HepG2 (cell line): ENCODE measurements around the gene VAPB. TPM values are rescaled to one million over a fixed set of nuclear protein-coding genes. Genes with fewer than 3 reads are reported as not detected.

Experiments
- ATAC-seq: fragments of 200-7000 bp; cut with Tn5 transposase; 3 replicates; pipeline ENCODE4 v1.9.1; 2020; ENCODE audit warnings: mild to moderate bottlenecking, moderate library complexity
- BruUV-seq: library from RNA; stranded (reverse); fragments of 400-500 nt; replicated peaks from 2 replicates; lab custom pipeline; 2021; lab: Mats Ljungman, UMichigan
- CTCF ChIA-PET: fragments of 300-600 bp; formaldehyde crosslinking; extraction: SDS; loops from one replicate; lab custom pipeline; 2021; ENCODE audit warnings: low total read pairs, inconsistent platforms, low intra/inter-chr PET ratio; lab: Yijun Ruan, JAX
- POLR2A ChIA-PET: fragments of 350-600 bp; sonication (Branson Sonifier 250); formaldehyde crosslinking; loops from one replicate; lab custom pipeline; 2020; ENCODE audit warnings: antibody characterized with exemption, inconsistent platforms; lab: Yijun Ruan, JAX
- DNase-seq: peaks from one replicate; pipeline ENCODE4 v3.0.0-alpha.2; 2015; ENCODE audit warnings: low spot score
- FAIRE-seq: peaks from 3 replicates; lab custom pipeline; 2011; peaks lifted over from hg19 to GRCh38; lab: Jason Lieb, UNC
- H2AFZ ChIP-seq: one replicate; pipeline ENCODE4 v1.6.1; 2011; ENCODE audit warnings: low read length, inconsistent platforms
- H3K27ac ChIP-seq: fragments of 300-600 bp; 3 replicates; pipeline ENCODE4 v1.8.0; 2011; ENCODE audit warnings: mixed run types, mild to moderate bottlenecking, mixed read lengths, low read length, inconsistent platforms; ENCODE audit not compliant: insufficient read depth; ENCODE audit errors: extremely low read length
- H3K27me3 ChIP-seq, 2 experiments: fragments of 200-600 bp in 1 of 2; 2 replicates in 1 of 2; 3 replicates in 1 of 2; pipeline versions ENCODE4 v1.6.0 to v1.8.0; 2011; ENCODE audit warnings: low read length in 2 of 2, mild to moderate bottlenecking in 2 of 2, moderate library complexity in 2 of 2, inconsistent platforms in 1 of 2; ENCODE audit not compliant: insufficient read depth in 2 of 2, control insufficient read depth in 1 of 2
- H3K36me3 ChIP-seq, 2 experiments: fragments of 200-600 bp in 1 of 2; replicated peaks in 1 of 2; 2 replicates in 1 of 2; 3 replicates in 1 of 2; pipeline versions ENCODE4 v1.5.1 to v1.8.0; 2011; ENCODE audit warnings: low read length in 2 of 2, inconsistent platforms in 1 of 2; ENCODE audit not compliant: insufficient read depth in 2 of 2, control insufficient read depth in 1 of 2
- H3K4me1 ChIP-seq: 2 replicates; pipeline ENCODE4 v1.5.1; 2012; ENCODE audit warnings: low read length, inconsistent platforms; ENCODE audit not compliant: insufficient read depth
- H3K4me2 ChIP-seq: 2 replicates; pipeline ENCODE4 v1.6.0; 2011; ENCODE audit warnings: low read depth, low read length, inconsistent platforms
- H3K4me3 ChIP-seq, 3 experiments: fragments of 200-600 bp in 1 of 3; sonication (generic), shearing (Covaris generic) in 1 of 3; replicated peaks in 1 of 3; 2 replicates each; pipeline ENCODE4 v1.5.1; 2011 to 2016; ENCODE audit warnings: low read length in 3 of 3, inconsistent platforms in 2 of 3, low read depth in 2 of 3, mild to moderate bottlenecking in 2 of 3, control low read depth in 1 of 3, mixed read lengths in 1 of 3; ENCODE audit not compliant: insufficient read depth in 1 of 3
- H3K79me2 ChIP-seq: one replicate; pipeline ENCODE4 v1.6.1; 2011; ENCODE audit warnings: low read length, inconsistent platforms; ENCODE audit not compliant: insufficient read depth
- H3K9ac ChIP-seq: 2 replicates; pipeline ENCODE4 v1.6.0; 2011; ENCODE audit warnings: mild to moderate bottlenecking, low read depth, low read length, inconsistent platforms; ENCODE audit not compliant: insufficient read depth
- H3K9me3 ChIP-seq: 2 replicates; pipeline ENCODE4 v1.5.1; 2012; ENCODE audit warnings: mild to moderate bottlenecking, low read length
- H4K20me1 ChIP-seq: 2 replicates; pipeline ENCODE4 v1.6.0; 2011; ENCODE audit warnings: inconsistent platforms, mild to moderate bottlenecking, low read length, moderate library complexity; ENCODE audit not compliant: insufficient read depth
- GABPB1 ChIP-seq: IDR thresholded peaks from 2 replicates; pipeline ENCODE4 v1.6.1; 2016; ENCODE audit warnings: mild to moderate bottlenecking, missing genetic modification reagents, moderate library complexity, missing compliant biosample characterization
- KDM3A ChIP-seq: IDR thresholded peaks from 2 replicates; pipeline ENCODE4 v1.6.1; 2018; ENCODE audit warnings: low read depth, missing compliant biosample characterization
- KLF16 ChIP-seq, 2 experiments: sonication (generic) in 1 of 2; formaldehyde crosslinking in 1 of 2; IDR thresholded peaks; 2 replicates each; pipeline versions ENCODE4 v1.6.1 to v1.8.0; 2016 to 2023; ENCODE audit warnings: missing genetic modification reagents in 2 of 2, missing compliant biosample characterization in 1 of 2
- NKX3-1 ChIP-seq: sonication (generic); formaldehyde crosslinking; IDR thresholded peaks from 2 replicates; pipeline ENCODE4 v1.5.0; 2020; ENCODE audit warnings: missing genetic modification reagents
- PHB2 ChIP-seq: fragments of 450-650 bp; IDR thresholded peaks from 2 replicates; pipeline ENCODE4 v1.6.1; 2018; ENCODE audit not compliant: partially characterized antibody
- SNAI1 ChIP-seq: sonication (generic); formaldehyde crosslinking; IDR thresholded peaks from 2 replicates; pipeline ENCODE4 v1.5.0; 2020; ENCODE audit warnings: mild to moderate bottlenecking, missing genetic modification reagents, borderline replicate concordance
- TFAP4 ChIP-seq: sonication (generic); IDR thresholded peaks from 2 replicates; pipeline ENCODE4 v1.6.1; 2016; ENCODE audit warnings: low read depth, borderline replicate concordance
- ZNF121 ChIP-seq: sonication (generic); formaldehyde crosslinking; IDR thresholded peaks from 2 replicates; pipeline ENCODE4 v1.5.0; 2020; ENCODE audit warnings: mild to moderate bottlenecking, missing genetic modification reagents
- WGBS: methylation state at CpG from one replicate; pipeline ENCODE4 v1.1.6; 2017; ENCODE audit warnings: low lambda C conversion rate; 5-methylcytosine and 5-hydroxymethylcytosine counted together
- in situ Hi-C: cut with HindIII; loops from 2 replicates; pipeline ENCODE4 v1.10.0; 2017; ENCODE audit warnings: low pct_unique_long_range_greater_than_20kb; ENCODE audit not compliant: extremely low pct_ligation_motif_present
- intact Hi-C: fragments of 100-400 bp; cut with micrococcal nuclease; formaldehyde crosslinking; loops from one replicate; pipeline ENCODE4 v1.10.0; 2022; ENCODE audit not compliant: unreplicated experiment
- polyA plus RNA-seq, 8 experiments: library from polyadenylated mRNA; depleted of rRNA in 3 of 8; stranded (reverse) in 7 of 8; unstranded in 1 of 8; fragments of >200 nt; fragmentation: Illumina TruSeq in 4 of 8; extraction: Trizol in 4 of 8; gene quantifications; 2 replicates each; pipeline versions ENCODE4 v1.2.1 to v1.2.3, GENCODE V29; 2011 to 2016; ENCODE audit warnings: low read depth in 4 of 8, missing spikeins in 1 of 8, mixed read lengths in 1 of 8; ENCODE audit not compliant: insufficient read depth in 1 of 8
- total RNA-seq, 5 experiments: library from RNA; depleted of rRNA; stranded (reverse); fragments of >200 nt; fragmentation: Illumina TruSeq; extraction: Trizol; gene quantifications; 2 replicates each; pipeline ENCODE4 v1.2.3, GENCODE V29; 2016; ENCODE audit warnings: low read depth in 1 of 5

VAPB gene
- total and polyA plus RNA-seq, 2 of the 13 experiments (the other 11 are each of a cell fraction or from before 2014, with no cell fraction given), result 18.6 to 48.5 TPM

DNA sequence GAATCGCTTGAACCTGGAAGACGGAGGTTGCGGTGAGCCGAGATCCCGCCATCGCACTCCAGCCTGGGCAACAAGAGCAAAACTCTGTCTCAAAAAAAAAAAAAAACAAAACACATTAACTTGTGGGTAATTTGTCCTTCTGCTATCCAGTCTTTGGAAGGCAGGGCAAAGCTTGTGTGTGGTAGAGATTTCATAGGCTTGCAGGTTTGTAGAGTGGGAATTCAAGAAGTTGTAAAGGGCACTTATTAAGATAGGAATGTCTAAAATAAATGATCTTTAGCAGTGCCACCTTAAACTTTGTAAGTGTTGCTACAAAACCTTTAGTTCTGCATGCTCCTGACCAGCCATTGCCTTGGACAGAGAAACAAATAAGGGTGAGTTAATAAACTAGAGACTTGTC is 8.4 kb downstream of the VAPB start:
- Histone ChIP-seq H2AFZ (no peak overlapping the region), H3K79me2 (peaks cover 97% of the 10 kb centered on the region), H3K27ac (no peak overlapping the region), H3K4me1 (peaks cover 43% of the 10 kb centered on the region), H3K9me3 (no peaks in the 10 kb centered on the region), H4K20me1 (peaks cover 46% of the 10 kb centered on the region), H3K36me3 (peaks cover 4 to 12% of the 10 kb centered on the region in 2 experiments; a peak in 3 of 5 replicates), H3K27me3 (no peaks in the 10 kb centered on the region), H3K4me2 (no peak overlapping the region), H3K9ac (no peak overlapping the region), H3K4me3 (no peak overlapping the region)
- in situ Hi-C loops, result no loop called here
- 98% methylated on average over 6 of the region's 6 CpGs for WGBS
- ChIA-PET CTCF (no interaction called here), POLR2A (no interaction called here)
- no TSS peak for BruUV-seq
- intact Hi-C loops, result no loop called here
- no peak for ATAC-seq
- no peak for DNase-seq
- FAIRE-seq, result no peak
- TF ChIP-seq KLF16 (CRISPR knock-in tag; IDR thresholded peaks at IDR 0.05) (no peak), TFAP4 (no peak), KDM3A (no peak), SNAI1 (CRISPR knock-in tag) (no peak)

GRCh38 chr20:58398254-58398653 is 9.2 kb downstream of the VAPB start:
- ChIA-PET CTCF (no interaction called here), POLR2A (no interaction called here)
- no peak for DNase-seq
- Histone ChIP-seq H3K9me3 (no peaks in the 10 kb centered on the region), H3K79me2 (peaks cover 97% of the 10 kb centered on the region), H3K27me3 (no peaks in the 10 kb centered on the region), H3K4me3 (no peak overlapping the region), H4K20me1 (peaks cover 46% of the 10 kb centered on the region), H3K4me1 (peaks cover 35% of the 10 kb centered on the region), H3K36me3 (peaks cover 4 to 8% of the 10 kb centered on the region in 2 experiments; a peak in 2 of 5 replicates), H3K4me2 (no peak overlapping the region), H3K9ac (no peak overlapping the region), H3K27ac (no peak overlapping the region), H2AFZ (no peak overlapping the region)
- in situ Hi-C loops, result no loop called here
- TF ChIP-seq ZNF121 (CRISPR knock-in tag) (no peak), NKX3-1 (no peak), GABPB1 (CRISPR knock-in tag) (no peak), PHB2 (no peak)
- WGBS, result 97% methylated on average over 5 of the region's 5 CpGs
- FAIRE-seq, result no peak
- no TSS peak for BruUV-seq
- intact Hi-C loops, result no loop called here
- no peak for ATAC-seq
